Stimulated activated naive CD8-positive, alpha-beta T cell treated with anti-CD3 and anti-CD28 coated beads, Interleukin-15, Interleukin-2, amounts not matched to agents 100 ng/mL and 50 ng/mL, for 24 hours (primary cell): ENCODE measurements around the gene HSF5.
"Not testable (repeated sequence)": the region's sequence is repeated elsewhere in the genome, so short reads cannot be mapped to it uniquely, and the experiment has no call there.

Experiments used
- H3K27ac Mint-ChIP-seq: one replicate; pipeline ENCODE4 v1.8.0; 2021; ENCODE audit warnings: mild to moderate bottlenecking, mixed read lengths
- H3K27me3 Mint-ChIP-seq: one replicate; pipeline ENCODE4 v1.8.0; 2021; ENCODE audit warnings: mixed read lengths
- H3K36me3 Mint-ChIP-seq: one replicate; pipeline ENCODE4 v1.8.0; 2021; ENCODE audit warnings: low read depth, mixed read lengths
- H3K4me1 Mint-ChIP-seq: one replicate; pipeline ENCODE4 v1.8.0; 2021; ENCODE audit warnings: low read depth, mixed read lengths
- H3K4me3 Mint-ChIP-seq: one replicate; pipeline ENCODE4 v1.8.0; 2021; ENCODE audit warnings: mild to moderate bottlenecking, mixed read lengths
- H3K9me3 Mint-ChIP-seq: one replicate; pipeline ENCODE4 v1.8.0; 2021; ENCODE audit warnings: mixed read lengths

Gene HSF5

GRCh38 chr17:58506354-58507080 lies 18.3 kb upstream of the HSF5 start:
- Mint-ChIP-seq H3K27me3 (no peaks in the 10 kb centered on the region), H3K4me3 (no peak overlapping the region), H3K27ac (no peak overlapping the region), H3K36me3 (peaks cover 78% of the 10 kb centered on the region), H3K4me1 (peaks cover 13% of the 10 kb centered on the region), H3K9me3 (no peaks in the 10 kb centered on the region)

DNA sequence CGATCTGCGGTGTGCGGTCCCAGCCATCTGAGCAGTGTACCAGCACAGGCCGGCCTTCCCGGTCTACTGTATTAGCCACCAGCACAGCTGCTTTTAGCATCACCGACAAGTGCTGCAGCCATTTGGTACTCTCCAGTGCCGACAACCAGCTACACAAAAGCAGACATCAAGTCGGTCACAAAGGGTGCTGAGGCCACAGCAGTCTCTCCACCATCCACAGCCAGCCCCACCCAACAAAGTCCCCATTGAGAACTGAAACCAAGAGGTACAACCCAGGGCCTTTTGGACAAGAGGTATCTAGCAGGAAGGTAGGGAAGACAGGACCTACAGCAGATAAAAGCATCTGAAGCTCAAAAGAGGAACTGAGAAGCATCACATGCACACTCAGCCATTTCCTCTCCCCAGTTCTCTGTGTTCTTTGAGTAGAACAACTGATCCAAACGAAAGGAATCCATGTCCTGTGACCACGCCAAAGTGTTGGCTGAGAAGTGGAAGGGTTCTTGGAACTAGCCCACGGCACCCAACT lies 16.7 kb upstream of the HSF5 start:
- peak overlapping the region; percentile 69 for H3K27ac Mint-ChIP-seq
- H3K36me3 Mint-ChIP-seq, result peaks cover 69% of the 10 kb centered on the region
- no peaks in the 10 kb centered on the region for H3K27me3 Mint-ChIP-seq
- peaks cover 4% of the 10 kb centered on the region for H3K4me1 Mint-ChIP-seq
- H3K4me3 Mint-ChIP-seq, result no peak overlapping the region
- H3K9me3 Mint-ChIP-seq, result no peaks in the 10 kb centered on the region

DNA sequence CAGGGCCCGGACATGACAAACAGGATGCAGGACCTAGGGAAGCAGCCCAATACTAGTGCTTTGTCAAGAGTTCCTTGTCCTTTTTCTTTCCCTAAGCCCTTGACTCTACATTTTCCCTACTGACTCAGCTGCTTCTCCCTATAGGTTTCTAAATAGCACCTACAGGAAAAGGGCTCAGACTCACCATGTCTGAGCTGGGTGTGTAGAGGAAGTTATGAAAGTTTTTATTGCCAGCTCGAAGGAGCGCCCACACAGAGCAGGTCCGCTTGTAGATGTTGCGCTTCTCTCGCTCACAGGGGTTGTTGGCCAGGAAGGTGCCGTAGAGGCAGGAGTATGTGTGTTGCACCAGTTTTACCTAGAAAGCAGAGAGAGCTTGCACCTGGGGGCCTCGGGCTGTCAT lies 15.7 kb upstream of the HSF5 start:
- H3K4me1 Mint-ChIP-seq, result peaks cover 6% of the 10 kb centered on the region
- no peaks in the 10 kb centered on the region for H3K9me3 Mint-ChIP-seq
- H3K4me3 Mint-ChIP-seq, result no peak overlapping the region
- no peaks in the 10 kb centered on the region for H3K27me3 Mint-ChIP-seq
- no peak overlapping the region for H3K27ac Mint-ChIP-seq
- H3K36me3 Mint-ChIP-seq, result peaks cover 68% of the 10 kb centered on the region

GRCh38 chr17:58503134-58503533 lies 14.9 kb upstream of the HSF5 start:
- H3K4me3 Mint-ChIP-seq, H3K9me3 Mint-ChIP-seq, H3K4me1 Mint-ChIP-seq, H3K27ac Mint-ChIP-seq, H3K27me3 Mint-ChIP-seq: not testable (repeated sequence)
- H3K36me3 Mint-ChIP-seq, result peaks cover 71% of the 10 kb centered on the region

DNA sequence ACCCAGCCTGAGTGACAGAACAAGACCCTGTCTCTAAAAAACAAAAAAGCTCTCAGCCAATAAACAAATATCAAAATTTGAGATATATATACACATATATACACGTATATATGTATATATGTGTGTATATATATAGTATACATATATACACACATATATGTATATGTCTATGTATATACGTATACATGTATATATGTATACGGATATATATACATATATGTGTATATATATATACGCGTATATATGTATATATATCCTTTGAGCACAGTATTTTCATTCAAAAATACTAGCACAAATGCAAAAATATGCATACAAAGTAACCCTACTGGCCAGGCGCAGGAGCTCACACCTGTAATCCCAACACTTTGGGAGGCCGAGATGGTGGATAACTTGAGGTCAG lies 13.2 kb upstream of the HSF5 start:
- Mint-ChIP-seq H3K4me1 (peaks cover 8% of the 10 kb centered on the region), H3K36me3 (peaks cover 71% of the 10 kb centered on the region), H3K4me3 (no peak overlapping the region)

DNA sequence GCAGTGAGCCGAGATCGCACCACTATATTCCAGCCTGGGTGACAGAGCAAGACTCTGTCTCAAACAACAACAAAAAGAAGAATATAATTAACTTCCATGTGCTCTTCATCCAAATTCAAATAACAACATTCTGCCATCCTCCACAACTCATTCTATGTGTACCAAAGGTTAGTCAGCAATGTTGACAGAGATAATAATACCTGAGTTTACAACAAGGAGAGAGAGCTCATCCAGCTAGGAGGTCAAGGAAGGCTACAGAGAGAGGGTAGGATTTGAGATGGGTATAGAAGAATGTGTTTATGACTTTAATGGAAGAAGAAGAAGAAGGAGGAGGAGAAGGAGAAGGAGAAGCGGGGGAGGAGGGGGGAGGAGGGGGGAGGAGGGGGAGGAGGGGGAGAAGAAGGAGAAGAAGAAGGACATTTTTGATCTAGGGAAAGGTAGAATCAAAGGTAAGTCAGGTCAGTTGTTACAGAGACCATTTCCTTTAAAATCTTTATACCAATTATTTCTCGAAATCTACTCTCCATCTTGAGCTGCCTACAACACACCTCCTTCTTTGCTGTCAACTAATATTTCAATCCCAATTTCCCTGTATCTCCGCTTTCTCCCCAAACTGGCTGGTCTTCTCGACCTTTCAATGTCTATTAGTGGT lies 10.1 kb upstream of the HSF5 start:
- peaks cover 76% of the 10 kb centered on the region for H3K36me3 Mint-ChIP-seq
- H3K27ac Mint-ChIP-seq, result no peak overlapping the region
- no peak overlapping the region for H3K4me3 Mint-ChIP-seq
- H3K9me3 Mint-ChIP-seq, result no peaks in the 10 kb centered on the region
- no peaks in the 10 kb centered on the region for H3K27me3 Mint-ChIP-seq
- H3K4me1 Mint-ChIP-seq, result peaks cover 11% of the 10 kb centered on the region

More for the DNA sequence above, 13.2 kb upstream of the HSF5 start:
- H3K27ac Mint-ChIP-seq, result no peak overlapping the region
- H3K27me3 Mint-ChIP-seq, result no peaks in the 10 kb centered on the region
- no peaks in the 10 kb centered on the region for H3K9me3 Mint-ChIP-seq

DNA sequence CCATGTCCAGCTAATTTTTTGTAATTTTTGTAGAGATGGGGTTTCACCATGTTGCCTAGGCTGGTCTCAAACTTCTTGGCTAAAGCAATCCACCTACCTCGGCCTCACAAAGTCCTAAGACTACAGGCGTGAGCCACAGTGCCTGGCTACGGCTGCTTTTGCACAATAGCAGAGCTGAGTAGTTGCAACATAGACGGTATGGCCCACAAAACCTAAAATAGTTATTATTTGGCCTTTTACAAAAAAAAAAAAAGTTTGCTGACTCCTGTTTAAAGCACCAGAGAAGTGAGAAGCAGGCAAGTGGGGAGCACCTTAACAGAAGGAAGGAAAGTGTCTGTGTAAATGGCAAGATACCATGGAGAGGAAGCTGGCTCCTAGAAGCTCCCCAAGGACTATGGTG lies 5.3 kb upstream of the HSF5 start:
- peaks cover 86% of the 10 kb centered on the region for H3K36me3 Mint-ChIP-seq
- H3K27me3 Mint-ChIP-seq, result no peaks in the 10 kb centered on the region
- H3K27ac Mint-ChIP-seq, result peak overlapping the region; percentile 82
- H3K9me3 Mint-ChIP-seq, result no peaks in the 10 kb centered on the region
- no peak overlapping the region for H3K4me3 Mint-ChIP-seq
- peaks cover 26% of the 10 kb centered on the region for H3K4me1 Mint-ChIP-seq

GRCh38 chr17:58492238-58493121 lies 4.3 kb upstream of the HSF5 start:
- Mint-ChIP-seq H3K27ac (peak overlapping the region; percentile 88), H3K27me3 (no peaks in the 10 kb centered on the region), H3K9me3 (no peaks in the 10 kb centered on the region), H3K4me3 (no peak overlapping the region), H3K36me3 (peaks cover 80% of the 10 kb centered on the region), H3K4me1 (peaks cover 27% of the 10 kb centered on the region)

DNA sequence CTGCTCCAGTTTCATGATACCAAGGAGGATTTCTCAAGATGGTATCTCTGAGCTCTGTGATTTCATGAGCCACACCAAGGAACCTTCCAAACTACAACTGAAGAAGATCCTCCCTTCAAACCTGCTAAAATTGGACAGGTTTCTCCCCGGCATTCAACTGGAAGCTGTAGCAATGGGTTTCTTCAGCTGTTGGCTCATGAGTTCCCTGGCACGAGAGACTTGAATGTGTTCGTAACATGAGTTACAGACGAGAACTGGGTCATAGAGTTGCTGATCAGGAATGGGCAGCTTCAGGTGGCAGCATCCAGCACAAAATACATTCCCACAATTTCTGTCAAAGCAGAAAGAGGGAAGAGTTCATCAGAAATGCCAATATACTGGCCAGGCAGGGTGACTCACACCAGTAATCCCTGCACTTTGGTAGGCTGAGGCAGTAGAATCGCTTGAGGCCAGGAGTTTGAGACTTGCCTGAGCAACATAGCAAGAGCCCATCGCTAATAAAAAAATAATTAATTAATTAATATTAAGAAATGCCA lies 3.4 kb upstream of the HSF5 start:
- Mint-ChIP-seq H3K36me3 (peaks cover 71% of the 10 kb centered on the region), H3K27me3 (no peaks in the 10 kb centered on the region), H3K9me3 (no peaks in the 10 kb centered on the region), H3K4me3 (no peak overlapping the region), H3K4me1 (peaks cover 31% of the 10 kb centered on the region), H3K27ac (no peak overlapping the region)

DNA sequence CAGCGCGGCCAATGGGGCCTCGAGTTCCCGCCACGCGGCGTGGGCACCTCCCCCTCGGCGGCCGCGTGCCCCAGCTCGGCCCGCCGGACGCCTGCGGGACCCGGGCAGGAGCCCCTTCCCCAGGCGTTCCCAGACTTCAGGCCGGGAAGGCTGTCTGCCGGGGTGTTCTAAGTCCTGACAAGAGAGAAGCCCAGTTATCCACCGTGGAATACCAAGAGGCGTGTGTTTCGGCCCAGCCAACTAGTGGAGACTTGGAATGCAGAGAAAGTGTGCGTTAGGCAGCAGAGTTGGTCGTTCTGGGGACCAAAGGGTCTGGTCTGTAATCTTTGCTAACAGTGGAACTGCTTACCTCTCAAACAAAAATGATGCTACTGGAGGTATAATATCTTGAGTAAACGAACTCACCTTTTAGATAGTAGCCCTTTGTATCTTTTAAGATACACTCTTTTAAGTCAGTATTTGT lies 251 bp upstream of the HSF5 start:
- Mint-ChIP-seq H3K27me3 (no peaks in the 10 kb centered on the region), H3K9me3 (no peaks in the 10 kb centered on the region), H3K27ac (peak overlapping the region; percentile 47), H3K4me1 (peaks cover 31% of the 10 kb centered on the region), H3K4me3 (peak overlapping the region; percentile 28), H3K36me3 (peaks cover 46% of the 10 kb centered on the region)

DNA sequence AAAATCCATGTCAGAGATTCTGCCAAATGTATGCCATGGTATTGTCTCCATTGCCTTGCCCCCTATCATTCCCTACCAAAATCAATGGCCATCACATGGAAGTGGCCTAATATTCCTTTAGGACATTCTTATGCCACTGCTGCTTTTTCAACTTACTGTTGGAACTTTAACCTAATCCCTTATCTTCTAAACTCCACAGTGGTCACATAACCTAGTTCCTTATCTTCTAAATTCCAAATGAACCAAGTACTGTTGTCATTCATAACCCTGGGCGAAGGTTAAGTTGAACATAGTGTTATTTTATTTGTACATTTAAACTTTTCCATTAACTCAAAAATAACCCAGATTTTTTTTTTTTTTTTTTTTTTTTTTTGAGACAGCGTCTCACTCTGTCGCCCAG lies 3.6 kb downstream of the HSF5 start:
- no peak overlapping the region for H3K4me3 Mint-ChIP-seq
- H3K9me3 Mint-ChIP-seq, result no peaks in the 10 kb centered on the region
- peaks cover 14% of the 10 kb centered on the region for H3K36me3 Mint-ChIP-seq
- no peak overlapping the region for H3K27ac Mint-ChIP-seq
- peaks cover 16% of the 10 kb centered on the region for H3K4me1 Mint-ChIP-seq
- H3K27me3 Mint-ChIP-seq, result no peaks in the 10 kb centered on the region

DNA sequence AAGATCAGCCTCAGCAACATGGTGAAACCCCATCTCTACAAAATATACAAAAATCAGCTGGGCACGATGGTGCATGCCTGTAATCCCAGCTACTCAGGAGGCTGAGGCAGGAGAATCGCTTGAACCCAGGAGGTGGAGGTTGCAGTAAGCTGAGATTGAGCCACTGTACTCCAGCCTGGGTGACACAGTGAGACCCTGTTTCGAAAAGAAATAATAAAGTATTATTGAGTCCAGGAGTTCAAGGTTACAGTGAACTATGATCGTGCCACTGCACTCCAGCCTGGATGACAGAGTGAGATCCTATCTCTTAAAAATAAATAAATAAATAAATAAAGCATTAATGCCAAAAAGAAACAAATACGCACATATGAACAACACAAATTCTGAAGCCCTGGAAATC lies 6.4 kb downstream of the HSF5 start:
- H3K36me3 Mint-ChIP-seq, H3K4me1 Mint-ChIP-seq, H3K27me3 Mint-ChIP-seq, H3K9me3 Mint-ChIP-seq, H3K4me3 Mint-ChIP-seq, H3K27ac Mint-ChIP-seq: not testable (repeated sequence)

DNA sequence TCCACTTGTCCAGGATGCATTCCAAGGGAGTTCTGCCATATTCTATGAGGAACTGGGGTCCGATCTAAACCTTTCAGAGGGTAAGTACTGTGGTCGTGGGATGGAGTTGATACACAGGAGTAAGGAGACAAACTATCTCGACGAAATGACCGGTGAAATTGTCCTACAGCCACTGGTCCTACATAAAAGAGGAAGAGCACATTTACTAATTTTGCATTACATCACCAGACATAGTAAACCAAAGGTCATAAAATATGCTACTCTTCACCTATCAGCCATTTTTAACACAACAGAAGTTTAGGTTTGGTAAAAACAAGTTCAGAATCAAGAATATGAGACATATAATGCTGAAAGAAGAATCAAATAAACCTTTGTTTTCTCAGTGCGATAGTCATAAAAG lies 8.1 kb downstream of the HSF5 start:
- Mint-ChIP-seq H3K36me3 (peaks cover 10% of the 10 kb centered on the region), H3K9me3 (no peaks in the 10 kb centered on the region), H3K27ac (no peak overlapping the region), H3K27me3 (no peaks in the 10 kb centered on the region), H3K4me3 (no peak overlapping the region), H3K4me1 (peaks cover 1% of the 10 kb centered on the region)

DNA sequence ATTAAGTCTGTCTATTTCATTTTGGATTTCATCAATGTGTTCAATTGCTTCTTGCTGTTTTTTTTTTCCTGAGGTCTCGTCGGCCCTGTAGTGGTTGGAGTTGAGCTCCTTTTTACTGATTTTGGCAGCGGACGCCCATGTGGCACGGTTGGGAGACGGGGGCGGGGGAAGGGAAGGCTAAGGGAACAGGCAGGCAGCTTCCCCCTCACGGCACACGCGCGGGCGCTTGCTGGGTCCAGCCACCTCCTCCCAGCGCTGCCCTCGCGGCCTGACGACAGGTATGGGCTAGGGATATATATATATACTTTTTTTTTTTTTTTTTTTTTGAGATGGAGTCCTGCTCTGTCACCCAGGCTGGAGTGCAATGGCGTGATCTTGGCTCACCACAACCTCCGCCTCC lies 11.4 kb downstream of the HSF5 start:
- Mint-ChIP-seq H3K27ac (no peak overlapping the region), H3K4me1 (peaks cover 9% of the 10 kb centered on the region), H3K27me3 (no peaks in the 10 kb centered on the region), H3K36me3 (peaks cover 9% of the 10 kb centered on the region), H3K4me3 (no peak overlapping the region), H3K9me3 (no peaks in the 10 kb centered on the region)

DNA sequence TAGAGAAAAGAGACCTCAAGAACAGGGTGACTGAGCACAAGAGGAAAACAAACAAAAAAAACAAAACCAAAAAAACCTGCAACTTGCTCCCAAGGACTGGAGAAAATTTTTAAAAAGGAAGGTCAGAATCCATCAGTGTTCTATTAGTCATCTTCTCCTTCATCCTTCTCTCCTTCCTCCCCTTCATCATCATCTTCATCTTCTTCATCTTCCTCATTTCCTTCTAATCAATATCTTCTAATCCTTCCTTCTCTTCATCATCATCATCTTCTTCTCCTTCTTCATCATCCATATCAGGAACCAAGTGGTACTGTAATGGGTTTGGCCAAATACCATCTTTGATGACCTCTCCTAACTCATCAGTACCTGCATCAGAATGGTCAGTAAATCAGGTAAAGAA lies 12.2 kb downstream of the HSF5 start:
- H3K36me3 Mint-ChIP-seq, result peaks cover 9% of the 10 kb centered on the region
- H3K4me1 Mint-ChIP-seq, result peaks cover 9% of the 10 kb centered on the region
- no peaks in the 10 kb centered on the region for H3K9me3 Mint-ChIP-seq
- H3K27ac Mint-ChIP-seq, result no peak overlapping the region
- no peaks in the 10 kb centered on the region for H3K27me3 Mint-ChIP-seq
- no peak overlapping the region for H3K4me3 Mint-ChIP-seq
